ENCODE data around the gene EPN3.

EPN3 gene

DNA sequence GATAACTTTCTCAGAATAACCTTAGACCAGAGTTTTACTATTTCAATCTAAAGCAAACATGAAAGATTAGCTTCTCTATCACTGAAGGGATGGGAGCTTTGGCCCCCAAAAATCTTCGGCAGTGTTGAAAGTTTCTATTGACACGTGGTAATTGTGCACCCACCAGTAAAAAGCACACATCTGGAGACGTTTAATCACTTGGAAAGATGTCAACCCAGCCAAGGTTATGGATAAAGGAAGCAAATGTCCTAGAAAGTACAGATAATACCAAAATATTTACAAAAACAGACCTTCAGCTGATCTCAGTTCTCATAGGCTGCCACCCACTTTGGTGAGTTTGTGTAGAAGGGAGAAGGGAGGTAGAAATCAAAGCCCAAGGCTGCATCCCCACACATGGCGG, 19.0 kb upstream of the EPN3 start:
- DNase-seq = no peak

DNA sequence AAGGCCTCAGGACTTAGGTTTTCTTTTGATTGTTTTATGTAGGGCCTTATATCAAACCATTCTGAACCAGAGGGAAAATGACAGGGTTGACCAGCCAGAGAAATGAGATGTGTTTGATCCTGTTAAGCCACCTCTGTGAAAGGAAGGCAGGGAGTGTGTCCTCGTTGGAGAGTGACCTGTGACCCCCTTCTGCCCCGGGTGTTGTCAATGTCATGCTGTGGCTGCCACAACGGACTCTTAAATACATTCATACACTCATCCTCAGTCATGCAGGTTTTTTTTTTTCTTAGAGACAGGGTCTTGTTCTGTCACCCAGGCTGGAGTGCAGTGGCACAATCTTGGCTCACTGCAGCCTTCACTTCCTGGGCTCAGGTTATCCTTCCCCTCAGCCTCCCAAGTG, 18.1 kb upstream of the EPN3 start:
- DNase-seq = no peak

DNA sequence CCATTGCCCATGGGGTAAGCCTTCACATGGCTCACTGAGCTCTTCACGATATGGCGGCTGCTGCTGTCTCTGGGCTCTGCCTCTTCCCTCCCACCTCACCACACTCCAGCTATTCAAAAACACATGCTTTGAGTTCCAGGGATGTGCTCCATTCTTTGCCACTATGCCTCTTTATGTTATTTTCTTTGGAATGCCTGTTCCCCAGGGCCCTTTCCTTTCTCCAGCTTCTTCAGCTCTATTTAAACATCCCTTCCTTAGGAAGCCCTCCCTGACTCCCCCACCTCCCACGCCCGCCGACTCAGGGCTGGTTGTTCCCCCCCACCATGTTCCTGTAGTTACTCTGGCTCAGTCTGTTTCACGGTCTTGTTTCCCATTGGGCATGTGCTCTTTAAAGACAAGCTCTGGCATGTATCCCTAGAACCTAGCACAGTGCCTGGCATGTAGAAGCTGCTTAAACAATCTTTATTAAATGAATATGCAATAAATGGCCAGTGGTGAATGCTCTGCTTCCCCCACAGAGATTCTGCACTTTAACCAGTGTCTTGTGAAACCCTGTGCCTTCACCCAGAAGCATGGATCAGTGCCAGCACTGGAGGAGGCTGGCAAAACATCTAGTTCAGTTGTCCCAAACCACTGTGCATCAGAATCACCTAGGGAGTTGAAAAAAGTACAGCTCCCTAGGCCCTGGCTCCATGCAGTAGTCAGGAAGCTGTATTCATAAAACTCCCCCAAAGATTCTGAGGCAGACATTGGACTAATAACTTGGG, 17.4 kb upstream of the EPN3 start:
- DNase-seq = no peak

DNA sequence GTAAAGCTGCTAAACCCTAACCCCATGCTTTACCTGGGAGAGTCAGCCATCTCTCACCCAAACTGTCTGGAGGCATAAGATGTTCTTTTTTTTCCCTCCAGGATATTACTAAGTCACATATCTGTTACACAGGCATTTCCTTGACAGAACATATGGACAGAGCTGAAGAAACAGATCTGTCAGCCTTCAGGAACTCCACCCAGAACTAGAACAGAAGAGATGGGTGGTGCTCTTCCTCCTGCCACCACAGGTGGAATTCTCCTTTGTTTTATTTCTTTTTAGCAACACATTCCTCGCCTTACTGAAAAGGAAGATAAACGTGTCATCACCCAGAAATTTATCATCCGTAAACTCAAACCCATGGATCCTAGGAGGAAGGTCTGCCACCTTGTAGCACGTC, 15.5 kb upstream of the EPN3 start:
- DNase-seq = no peak

DNA sequence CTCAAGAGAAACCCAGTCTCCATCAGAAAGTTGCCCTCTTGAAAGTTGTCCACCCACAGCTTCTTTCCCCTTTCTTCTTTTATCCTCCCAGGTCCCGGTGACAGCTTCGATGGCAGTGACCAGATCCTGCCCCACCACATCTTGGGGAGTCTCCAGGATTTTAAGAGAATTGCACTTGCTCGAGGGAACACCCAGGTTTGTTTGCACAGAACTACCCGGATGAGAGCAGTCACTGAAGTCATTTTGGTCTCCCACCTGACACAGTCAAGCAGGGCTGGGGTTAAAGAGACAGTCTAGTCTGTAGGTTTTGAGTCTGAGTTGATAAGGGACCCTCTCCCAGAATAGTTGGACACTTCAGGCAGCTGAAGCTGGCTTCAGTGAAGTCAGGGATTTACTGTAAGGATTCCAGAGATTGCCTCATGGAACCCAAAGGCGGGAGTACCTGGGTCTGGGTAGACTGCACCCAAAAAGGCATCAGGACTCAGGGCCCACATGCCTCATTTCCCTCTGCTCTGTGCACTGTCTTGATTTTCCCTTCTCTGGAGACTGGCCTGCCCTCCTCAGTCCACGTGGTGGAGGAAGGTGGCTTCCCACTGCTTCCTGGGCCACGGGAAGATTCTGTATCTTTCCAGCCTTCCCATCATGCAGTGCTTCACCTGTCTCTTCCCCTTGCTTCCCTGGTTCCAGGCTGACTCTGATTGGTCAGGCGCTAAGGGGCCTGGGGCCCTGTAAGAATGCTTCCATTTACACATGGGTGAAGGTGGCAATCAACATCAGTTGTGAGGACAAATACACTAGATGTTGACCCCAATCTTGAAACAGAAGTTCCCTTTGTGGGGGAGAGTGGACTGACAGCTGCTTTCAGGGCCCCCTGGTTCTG, 14.8 kb upstream of the EPN3 start:
- no peak for DNase-seq

DNA sequence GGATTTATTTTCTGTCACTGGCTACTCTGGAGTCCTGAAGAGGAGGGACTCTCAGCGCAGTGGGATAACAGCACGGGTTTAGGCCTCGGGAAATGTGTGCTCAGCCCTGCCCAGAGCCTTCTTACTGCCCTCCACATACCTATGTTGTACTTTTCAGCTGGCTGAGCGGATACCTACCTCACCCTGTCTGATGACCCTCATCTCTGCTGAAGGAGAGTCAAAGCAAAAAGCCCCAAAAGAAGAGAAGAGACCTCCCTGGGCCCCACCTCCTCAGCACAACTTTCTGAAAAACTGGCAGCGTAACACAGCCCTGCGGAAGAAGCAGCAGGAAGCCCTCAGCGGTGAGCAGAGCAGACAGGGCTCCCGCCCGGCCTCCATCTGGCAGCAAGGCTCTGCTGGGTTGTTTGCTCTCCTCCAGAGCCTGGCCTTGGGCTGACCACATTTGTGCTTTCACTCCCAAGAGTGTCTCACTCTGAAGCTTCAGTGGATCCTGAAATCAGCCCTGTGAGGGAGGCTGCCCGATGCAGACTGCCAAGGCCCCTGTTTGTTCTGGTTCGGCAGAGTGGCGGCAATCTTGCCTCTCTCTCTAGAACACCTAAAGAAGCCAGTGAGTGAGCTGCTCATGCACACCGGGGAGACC, 14.0 kb upstream of the EPN3 start:
- no peak for DNase-seq

DNA sequence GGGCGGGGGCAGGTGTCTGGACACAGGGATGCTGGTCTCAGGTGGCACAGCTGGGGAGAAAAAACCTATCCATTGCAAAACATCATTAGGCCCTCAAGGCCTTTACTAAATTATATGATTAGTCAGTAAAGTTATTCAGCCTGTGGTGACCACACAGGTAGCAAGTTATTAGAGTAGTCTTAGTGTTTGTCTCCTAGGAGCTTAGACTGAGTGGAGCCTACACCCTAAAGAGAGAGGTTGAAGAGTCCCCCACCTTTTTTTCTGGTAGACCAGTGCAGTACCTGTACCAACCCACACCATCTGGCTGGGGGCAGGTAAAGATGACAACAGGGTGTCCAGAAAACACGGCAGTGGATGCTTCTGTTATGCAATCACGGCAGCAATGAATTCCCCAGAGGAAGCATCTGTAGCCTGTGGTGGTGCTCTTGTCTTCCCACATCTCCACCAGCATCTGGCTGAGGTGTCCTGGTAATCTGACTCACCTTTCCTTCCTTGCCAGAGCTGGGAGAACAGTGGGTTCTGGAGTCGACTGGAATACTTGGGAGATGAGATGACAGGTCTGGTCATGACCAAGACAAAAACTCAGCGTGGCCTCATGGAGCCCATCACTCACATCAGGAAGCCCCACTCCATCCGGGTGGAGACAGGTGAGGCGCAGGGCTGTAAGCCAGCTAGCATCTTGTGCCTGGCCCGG, 13.2 kb upstream of the EPN3 start:
- DNase-seq = no peak

DNA sequence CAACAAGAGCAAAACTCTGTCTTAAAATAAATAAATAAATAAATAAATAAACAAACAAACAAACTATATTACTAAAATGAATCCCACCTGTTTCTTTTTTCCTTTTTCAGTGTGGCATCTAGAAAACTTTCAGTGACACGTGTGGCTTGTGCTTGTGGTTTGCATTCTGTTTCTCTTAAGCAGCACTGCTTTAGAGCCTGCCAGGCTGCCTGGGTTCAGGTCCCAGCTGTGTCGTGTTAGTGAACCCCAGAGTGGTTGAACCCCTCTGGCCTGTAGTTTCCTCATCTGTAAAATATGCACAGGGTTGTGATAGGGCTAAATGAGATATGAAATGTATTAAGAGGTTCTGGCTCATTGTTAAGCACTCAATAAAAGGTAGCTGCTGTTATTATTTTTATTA, 12.1 kb upstream of the EPN3 start:
- no peak for DNase-seq

DNA sequence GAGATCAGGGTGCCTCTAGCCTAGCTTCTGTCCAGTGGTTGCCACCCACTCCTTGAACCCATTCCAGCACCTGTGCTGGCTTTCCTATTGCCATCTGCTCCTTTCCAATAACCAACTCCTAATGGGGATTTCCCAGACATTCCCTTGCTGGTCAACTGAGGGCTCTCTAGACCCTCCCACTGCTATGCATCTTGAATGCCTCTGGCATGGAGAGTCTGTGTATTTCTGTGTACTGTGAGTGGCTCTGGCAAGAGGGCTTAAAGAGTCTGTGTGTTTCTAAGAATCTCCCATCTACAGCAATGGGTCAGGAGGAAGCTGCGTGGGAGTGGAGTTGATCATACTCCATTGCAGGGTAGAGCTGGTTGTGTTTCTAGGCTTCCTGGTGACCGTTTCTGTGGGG, 11.0 kb upstream of the EPN3 start:
- no peak for DNase-seq

DNA sequence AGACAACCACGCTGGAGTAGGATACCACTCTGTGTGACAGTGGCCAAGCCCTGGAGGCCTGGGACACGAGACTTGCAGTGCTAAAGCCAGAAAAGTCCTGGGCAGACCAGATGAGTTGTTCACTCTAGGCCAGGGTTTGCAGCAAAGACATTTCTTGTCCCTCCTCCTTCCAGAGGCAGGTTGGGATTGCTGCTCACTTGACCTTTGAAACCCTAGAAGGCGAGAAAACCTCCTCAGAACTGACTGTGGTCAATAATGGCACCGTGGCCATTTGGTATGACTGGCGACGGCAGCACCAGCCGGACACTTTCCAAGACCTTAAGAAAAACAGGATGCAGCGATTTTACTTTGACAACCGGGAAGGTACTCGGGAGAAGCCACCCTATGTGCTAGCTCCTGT, 9.8 kb upstream of the EPN3 start:
- no peak for DNase-seq

DNA sequence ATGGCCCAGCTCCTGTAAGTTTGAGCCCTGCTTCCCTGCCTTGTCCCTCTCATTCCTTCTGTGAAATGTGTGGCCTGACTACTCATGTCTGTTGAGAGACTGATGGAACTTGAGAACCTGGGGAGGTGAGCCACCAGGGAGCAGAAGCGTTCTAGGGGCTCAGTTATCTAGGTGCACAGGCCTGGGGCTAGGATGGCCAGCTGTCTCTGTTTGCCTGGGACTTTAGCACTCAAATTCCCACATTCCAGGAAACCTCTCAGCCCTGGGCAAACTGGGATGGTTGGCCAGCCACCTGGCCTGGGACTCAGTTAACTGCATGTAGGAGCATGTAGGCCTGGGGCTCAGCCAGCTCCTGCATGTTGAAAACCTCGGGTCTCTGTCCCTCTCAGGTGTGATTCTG, 9.3 kb upstream of the EPN3 start:
- no peak for DNase-seq

DNA sequence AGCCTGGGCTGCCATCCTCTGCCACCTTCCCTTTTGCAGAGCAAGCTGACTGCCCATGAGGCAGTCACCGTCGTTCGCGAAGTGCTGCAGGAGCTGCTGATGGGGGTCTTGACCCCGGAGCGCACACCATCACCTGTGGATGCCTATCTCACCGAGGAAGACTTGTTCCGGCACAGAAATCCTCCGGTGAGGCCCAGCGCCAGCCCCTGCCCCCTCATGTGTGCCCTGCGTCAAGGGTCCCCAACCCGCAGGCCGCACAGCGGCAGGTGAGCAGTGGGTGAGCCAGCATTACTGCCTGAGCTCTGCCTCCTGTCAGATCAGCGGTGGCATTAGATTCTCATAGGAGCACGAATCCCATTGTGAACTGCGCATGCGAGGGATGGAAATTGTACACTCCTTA, 7.7 kb upstream of the EPN3 start:
- no peak for DNase-seq

DNA sequence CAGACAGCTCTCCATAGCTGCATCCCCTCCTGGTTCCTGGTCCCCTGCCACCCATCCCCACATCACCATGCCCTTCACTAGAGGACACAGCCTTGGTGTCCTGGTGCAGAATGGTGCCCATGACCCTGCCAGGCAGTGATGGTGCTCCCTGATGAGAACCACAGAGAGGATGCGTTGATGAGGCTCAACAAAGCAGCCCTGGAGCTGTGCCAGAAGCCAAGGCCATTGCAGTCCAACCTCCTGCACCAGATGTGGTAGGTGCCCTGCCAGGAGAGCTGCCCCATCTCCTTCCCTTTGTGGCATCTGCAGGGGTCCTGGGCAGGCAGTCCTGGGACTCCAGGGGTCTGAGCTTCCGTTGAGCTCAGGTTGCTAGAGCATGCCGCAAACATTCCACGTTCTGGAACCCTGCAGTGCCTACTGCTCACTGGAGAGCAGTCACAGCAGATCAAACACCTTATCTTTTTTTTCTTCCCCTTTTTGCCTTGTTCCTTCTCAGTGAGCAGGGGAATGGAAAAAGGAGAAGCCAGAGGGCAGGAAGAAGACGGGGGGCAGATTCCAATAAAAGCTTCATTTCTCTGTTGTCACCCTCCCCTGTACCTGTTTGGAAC, 5.3 kb upstream of the EPN3 start:
- DNase-seq = no peak

DNA sequence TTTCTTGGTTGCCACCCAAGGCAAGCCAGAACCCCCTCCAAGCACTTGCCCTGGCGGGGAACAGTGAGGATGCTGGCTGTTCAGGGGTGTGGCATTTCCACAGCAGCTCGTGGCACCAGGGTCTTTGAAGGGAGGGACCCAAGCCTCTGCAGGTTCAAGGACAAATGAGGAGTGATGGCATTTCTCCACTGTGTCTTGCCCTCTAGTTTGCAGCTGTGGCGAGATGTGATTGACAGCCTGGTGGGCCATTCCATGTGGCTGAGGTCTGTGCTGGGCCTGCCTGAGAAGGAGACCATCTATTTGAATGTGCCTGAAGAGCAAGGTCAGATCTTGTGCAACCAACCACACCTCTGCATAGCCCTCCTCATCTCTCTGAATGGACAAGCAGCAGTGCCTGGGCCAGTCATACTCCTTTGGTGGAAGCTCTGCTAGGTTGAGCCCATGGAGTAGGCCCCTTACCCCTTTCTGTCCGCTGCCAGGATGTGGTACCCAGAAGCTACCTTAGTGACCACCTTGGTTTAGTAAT, 4.5 kb upstream of the EPN3 start:
- DNase-seq = no peak

DNA sequence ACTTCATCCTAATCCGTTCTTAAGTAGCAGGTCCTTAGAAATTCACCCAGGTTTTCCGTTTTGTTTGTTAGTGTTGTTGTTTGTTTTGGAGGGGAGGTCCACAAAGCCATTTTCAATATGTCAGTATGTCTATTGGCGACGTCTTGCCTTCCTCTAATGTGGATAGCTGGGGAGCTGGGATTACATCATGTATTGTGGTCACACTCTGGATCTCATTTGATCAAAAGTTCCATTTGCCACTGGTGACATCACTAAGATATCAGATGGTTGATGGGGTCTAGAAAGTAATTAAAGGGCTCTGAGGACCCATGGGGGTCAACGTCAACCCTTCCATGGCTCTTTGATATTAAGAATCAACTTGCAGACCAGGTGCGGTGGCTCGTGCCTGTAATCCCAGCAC, 2.7 kb upstream of the EPN3 start:
- DNase-seq = no peak

DNA sequence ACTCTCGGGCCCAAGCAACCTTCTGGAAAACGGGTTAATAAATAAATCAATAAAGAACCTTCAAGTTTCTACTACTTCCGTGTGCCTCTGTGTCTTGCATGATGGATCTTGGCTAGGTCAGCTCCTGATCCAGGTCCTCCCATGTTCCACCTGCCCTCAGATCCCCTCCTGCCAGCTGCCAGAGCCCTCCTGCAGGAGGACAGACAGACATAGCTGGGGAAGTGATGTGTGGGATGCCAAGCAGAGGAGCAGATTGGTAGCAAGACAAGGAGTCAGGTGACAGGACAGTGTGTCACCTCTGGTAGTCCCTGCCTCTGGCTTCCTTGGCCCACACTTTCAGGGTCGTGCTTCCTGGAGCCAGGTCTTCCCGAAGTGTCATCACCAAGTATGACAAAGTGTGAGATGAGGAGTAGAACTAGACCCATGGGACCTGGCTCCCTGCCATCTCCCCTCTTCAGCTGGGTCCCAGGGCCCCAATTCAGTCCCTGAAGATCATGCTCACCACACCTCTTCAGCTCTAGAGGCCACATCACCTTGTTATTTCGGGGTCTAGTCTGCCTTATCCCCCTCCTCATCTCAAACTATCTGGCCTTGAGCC, 1.0 kb upstream of the EPN3 start:
- DNase-seq = no peak

DNA sequence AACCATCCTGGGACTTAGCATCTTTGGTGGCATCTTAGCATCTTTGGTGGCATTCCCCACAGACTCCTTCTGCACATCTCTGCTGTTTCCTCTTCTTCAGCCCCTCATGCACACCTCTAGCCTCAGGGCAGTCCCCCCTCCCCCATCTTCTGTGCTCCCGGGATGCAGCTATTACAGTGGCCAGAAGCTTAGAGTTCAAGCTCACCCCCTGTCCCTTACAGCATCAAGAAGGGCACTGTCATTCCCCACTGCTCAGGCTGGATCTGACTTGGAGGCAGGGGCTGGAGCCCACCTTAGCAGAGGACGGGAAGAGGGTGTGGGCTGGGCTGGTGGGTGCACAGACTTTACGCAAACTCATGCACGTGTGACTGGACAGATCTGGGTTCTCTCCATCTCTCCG, 650 bp downstream of the EPN3 start:
- DNase-seq = no peak

DNA sequence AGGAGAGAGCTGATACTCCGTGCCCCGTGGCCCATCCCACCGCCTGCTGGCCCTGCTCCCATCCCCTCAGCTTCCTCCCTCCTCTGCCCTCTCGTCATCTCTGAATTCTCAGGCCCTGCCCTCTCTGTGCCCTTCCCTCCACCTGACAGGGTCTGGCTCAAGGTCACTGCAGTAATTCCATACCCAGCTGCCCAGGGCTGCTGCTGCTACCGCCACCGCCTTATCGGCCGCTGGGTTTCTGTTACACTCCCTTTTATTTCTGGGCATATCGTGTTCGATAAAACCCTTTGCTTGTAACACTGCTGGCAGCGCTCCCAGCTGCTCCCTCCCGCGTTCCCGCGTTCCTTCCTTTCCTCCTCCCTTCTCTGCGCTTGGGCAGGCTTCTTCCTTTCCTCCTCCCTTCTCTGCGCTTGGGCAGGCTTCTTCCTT, 1.2 kb downstream of the EPN3 start:
- no peak for DNase-seq

DNA sequence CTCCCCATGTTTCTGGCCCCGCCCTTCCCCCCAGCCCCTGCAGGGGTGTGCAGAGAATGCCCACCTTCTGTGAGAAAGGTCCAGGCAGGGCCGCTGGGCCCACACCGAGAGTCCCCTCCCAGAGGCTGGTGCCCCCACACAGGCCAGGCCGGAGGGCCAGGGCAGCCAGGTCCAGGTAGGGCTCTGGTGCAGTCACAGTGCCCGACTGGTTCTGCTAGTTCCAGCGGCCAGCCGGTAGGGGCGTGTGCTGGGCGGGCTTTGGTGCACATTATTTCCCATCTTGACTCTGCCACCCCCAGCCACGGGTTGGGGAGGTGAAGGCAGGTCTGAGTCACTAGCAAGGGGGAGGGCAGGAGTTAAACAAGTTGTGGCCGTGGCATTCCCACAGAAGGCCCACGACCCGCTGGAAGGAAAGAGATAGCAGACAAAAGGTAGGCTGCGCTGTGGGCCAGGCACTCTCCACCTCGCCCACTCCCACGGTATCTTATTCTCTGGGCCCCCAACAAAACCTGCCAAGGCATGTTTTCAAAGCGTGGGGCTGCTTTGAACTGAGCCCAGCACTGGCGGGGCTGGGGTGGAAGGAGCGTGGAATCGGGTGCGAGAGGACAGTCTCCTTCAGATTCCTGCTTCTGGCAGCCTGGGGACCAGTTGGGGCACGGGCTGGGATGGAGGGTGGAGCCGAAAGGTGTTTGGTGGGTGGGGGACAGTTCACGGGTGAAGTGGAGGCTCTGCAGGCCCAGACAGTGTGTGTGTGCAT, 1.9 kb downstream of the EPN3 start:
- peak; percentile 39 to 41 for DNase-seq

DNA sequence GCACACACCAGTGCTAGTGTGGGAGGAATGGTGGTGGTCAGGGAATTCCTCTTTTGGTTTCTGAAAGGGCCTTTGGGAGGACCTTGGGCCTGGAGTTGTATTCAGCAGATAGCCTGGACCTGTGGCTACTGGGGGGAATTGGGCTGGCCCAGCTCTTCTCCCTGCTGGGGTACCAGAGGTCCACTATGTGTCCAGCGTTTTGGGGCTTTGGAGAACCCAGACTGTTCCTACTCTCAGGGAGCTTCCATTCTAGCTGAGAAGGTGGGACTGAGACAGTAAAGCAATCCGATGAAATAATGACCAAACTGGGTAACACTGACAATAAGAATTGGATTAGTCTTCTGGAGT, 2.4 kb downstream of the EPN3 start:
- DNase-seq = no peak

DNA sequence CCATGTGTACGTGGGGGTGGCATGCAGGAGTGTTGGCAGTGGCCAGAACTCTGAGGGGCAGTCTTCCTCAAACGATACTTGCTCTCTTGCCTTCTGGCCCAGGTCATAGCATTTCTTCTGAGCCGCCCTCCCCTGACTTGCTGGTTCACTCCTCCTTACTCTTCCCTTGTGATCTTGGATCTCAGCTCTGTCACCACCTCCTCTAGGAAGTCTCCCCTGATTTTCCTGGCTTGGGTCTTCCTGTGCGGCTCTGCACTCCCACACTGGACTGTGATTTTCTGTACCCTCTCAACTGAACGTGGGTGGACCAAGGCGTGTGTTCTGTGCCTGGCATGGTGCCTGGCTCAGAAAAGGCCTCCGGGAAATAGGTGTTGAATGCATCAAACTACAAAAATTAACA, 2.9 kb downstream of the EPN3 start:
- no peak for DNase-seq
